ENCODE results near the gene CAMKMT.

DNA sequence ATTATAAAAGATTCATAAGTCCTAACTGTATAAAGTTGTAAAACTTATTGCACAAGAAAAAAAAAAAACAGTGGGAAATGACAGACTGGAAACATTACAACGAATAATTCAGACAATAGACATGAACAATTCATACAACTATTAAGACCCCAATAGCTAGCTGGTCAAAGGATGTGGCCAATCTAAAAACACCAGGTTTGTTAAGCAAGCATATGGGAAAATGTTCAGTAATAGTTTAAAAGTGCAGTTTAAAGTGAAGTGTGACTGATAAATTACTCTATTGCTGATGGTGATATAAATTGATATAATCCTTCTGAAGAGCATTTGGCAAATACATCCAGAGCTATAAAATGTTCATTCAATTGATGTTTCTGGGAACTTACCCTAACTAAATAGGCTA, 289.0 kb downstream of the CAMKMT start:
- TF ChIP-seq, protein P1, sequence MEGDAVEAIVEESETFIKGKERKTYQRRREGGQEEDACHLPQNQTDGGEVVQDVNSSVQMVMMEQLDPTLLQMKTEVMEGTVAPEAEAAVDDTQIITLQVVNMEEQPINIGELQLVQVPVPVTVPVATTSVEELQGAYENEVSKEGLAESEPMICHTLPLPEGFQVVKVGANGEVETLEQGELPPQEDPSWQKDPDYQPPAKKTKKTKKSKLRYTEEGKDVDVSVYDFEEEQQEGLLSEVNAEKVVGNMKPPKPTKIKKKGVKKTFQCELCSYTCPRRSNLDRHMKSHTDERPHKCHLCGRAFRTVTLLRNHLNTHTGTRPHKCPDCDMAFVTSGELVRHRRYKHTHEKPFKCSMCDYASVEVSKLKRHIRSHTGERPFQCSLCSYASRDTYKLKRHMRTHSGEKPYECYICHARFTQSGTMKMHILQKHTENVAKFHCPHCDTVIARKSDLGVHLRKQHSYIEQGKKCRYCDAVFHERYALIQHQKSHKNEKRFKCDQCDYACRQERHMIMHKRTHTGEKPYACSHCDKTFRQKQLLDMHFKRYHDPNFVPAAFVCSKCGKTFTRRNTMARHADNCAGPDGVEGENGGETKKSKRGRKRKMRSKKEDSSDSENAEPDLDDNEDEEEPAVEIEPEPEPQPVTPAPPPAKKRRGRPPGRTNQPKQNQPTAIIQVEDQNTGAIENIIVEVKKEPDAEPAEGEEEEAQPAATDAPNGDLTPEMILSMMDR (IDR thresholded peaks at IDR 0.05 in 8 of 11, conservative IDR thresholded peaks at IDR 0.05 in 3 of 11): no peak
- TF ChIP-seq POLR2AphosphoS5 (IDR thresholded peaks at IDR 0.05): no peak

Measured in spleen (tissue), 7 donors.